Measurements from ENCODE around the gene HOXD8. TPM values are rescaled to one million over a fixed set of nuclear protein-coding genes. Genes with fewer than 3 reads are reported as not detected.

Gene HOXD8
- total RNA-seq, 4 donors from 2014 or later: 7.8 to 23.5 (median 13.4) TPM

DNA sequence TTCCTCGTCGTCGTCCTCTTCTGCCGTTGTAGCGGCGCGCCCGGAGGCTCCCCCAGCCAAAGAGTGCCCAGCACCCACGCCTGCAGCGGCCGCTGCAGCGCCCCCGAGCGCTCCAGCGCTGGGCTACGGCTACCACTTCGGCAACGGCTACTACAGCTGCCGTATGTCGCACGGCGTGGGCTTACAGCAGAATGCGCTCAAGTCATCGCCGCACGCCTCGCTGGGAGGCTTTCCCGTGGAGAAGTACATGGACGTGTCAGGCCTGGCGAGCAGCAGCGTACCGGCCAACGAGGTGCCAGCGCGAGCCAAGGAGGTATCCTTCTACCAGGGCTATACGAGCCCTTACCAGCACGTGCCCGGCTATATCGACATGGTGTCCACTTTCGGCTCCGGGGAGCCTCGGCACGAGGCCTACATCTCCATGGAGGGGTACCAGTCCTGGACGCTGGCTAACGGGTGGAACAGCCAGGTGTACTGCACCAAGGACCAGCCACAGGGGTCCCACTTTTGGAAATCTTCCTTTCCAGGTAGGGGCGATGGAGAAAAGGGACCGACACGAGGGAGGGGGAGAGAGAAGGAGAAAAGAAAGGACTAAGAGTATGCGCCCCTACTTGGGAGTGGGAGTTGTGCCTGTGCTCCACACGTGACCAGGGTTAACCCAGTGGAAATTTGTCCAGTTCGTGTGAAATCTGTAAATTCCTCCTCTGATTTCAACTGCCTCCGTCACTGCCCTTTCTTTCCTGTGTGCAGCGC is 36.2 kb upstream of the HOXD8 start:
- WGBS, 2 donors (ENCODE audit: low coverage in 1 of 2): 17 to 28% methylated on average over 4 to 22 of the region's 53 CpGs

DNA sequence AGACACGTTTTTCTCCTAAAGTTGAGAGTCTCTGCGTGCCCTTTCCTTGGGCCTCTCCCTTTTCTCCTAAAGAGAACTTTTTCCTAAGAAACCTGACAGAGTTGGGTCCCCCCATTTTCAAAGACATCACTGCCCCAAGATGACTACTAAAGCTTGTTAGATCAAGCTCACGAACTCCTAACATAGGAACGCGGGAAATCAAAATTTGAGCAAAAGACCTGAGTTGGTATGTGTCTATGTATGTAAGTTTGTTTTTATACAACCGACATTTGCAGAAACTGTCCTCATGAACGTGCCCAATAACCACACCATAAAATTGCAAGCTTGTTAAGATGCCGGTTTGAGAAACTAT is 35.6 kb upstream of the HOXD8 start:
- H3K4me3 ChIP-seq: no peak overlapping the region
- H3K4me1 ChIP-seq: peaks cover 8 to 41% (median 29%) of the 10 kb centered on the region in 4 donors
- peaks cover 100% of the 10 kb centered on the region for H3K27me3 ChIP-seq
- no peak overlapping the region for H3K27ac ChIP-seq
- in situ Hi-C loops (cut with MboI; ENCODE audit: low pct_ligation_motif_present in 1 of 4, low pct_unique_long_range_greater_than_20kb in 1 of 4, low sequenced_read_pairs in 3 of 4) (loop anchor here in 3 of 4 donors (10.0 to 25.0 kb wide), 4 partner anchors 407 to 732 kb away; no protein-coding TSS in a partner anchor), intact Hi-C loops (cut with DNase I; ENCODE audit: low total_unique reads) (loop anchor here (2.0 kb wide), 1 partner anchor 403 kb away; no protein-coding TSS in a partner anchor)
- WGBS, 2 donors (ENCODE audit: low coverage in 1 of 2): 17 to 18% methylated on average over 8 of the region's 8 CpGs
- TF ChIP-seq POLR2AphosphoS5 (IDR thresholded peaks at IDR 0.05) (no peak), POLR2A (IDR thresholded peaks at IDR 0.05) (no peak), EP300 (IDR thresholded peaks at IDR 0.05; ENCODE audit: low read depth) (no peak)
- TF ChIP-seq, protein P1, sequence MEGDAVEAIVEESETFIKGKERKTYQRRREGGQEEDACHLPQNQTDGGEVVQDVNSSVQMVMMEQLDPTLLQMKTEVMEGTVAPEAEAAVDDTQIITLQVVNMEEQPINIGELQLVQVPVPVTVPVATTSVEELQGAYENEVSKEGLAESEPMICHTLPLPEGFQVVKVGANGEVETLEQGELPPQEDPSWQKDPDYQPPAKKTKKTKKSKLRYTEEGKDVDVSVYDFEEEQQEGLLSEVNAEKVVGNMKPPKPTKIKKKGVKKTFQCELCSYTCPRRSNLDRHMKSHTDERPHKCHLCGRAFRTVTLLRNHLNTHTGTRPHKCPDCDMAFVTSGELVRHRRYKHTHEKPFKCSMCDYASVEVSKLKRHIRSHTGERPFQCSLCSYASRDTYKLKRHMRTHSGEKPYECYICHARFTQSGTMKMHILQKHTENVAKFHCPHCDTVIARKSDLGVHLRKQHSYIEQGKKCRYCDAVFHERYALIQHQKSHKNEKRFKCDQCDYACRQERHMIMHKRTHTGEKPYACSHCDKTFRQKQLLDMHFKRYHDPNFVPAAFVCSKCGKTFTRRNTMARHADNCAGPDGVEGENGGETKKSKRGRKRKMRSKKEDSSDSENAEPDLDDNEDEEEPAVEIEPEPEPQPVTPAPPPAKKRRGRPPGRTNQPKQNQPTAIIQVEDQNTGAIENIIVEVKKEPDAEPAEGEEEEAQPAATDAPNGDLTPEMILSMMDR (IDR thresholded peaks at IDR 0.05): no peak
- no peak for DNase-seq
- H3K9me3 ChIP-seq: no peaks in the 10 kb centered on the region
- no peaks in the 10 kb centered on the region for H3K36me3 ChIP-seq

More for the DNA sequence above, 36.2 kb upstream of the HOXD8 start:
- in situ Hi-C loops (cut with MboI; ENCODE audit: low pct_ligation_motif_present in 1 of 4, low pct_unique_long_range_greater_than_20kb in 1 of 4, low sequenced_read_pairs in 3 of 4) (loop anchor here in 3 of 4 donors (10.0 to 25.0 kb wide), 4 partner anchors 406 to 731 kb away; no protein-coding TSS in a partner anchor), intact Hi-C loops (cut with DNase I; ENCODE audit: low total_unique reads) (no loop called here)
- peak overlapping the region in 3 of 4 donors; percentile 9 to 52 (median 38) for H3K4me3 ChIP-seq
- H3K27me3 ChIP-seq: peaks cover 100% of the 10 kb centered on the region
- no peaks in the 10 kb centered on the region for H3K9me3 ChIP-seq
- no peaks in the 10 kb centered on the region for H3K36me3 ChIP-seq
- DNase-seq: no peak
- no peak overlapping the region for H3K27ac ChIP-seq
- TF ChIP-seq EP300 (IDR thresholded peaks at IDR 0.05; ENCODE audit: low read depth): no peak
- H3K4me1 ChIP-seq: peaks cover 8 to 42% (median 30%) of the 10 kb centered on the region in 4 donors

DNA sequence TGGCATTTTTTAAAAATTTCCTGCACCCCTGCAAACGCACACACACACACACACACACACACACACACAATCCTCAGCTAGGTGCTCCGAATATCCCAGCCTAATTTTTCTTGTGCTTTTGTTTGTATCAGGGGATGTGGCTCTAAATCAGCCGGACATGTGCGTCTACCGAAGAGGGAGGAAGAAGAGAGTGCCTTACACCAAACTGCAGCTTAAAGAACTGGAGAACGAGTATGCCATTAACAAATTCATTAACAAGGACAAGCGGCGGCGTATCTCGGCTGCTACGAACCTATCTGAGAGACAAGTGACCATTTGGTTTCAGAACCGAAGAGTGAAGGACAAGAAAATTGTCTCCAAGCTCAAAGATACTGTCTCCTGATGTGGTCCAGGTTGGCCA is 35.2 kb upstream of the HOXD8 start:
- TF ChIP-seq EP300 (IDR thresholded peaks at IDR 0.05; ENCODE audit: low read depth) (no peak), POLR2AphosphoS5 (IDR thresholded peaks at IDR 0.05) (no peak), POLR2A (IDR thresholded peaks at IDR 0.05) (no peak)
- TF ChIP-seq, protein P1 (IDR thresholded peaks at IDR 0.05): no peak
- Histone ChIP-seq H3K36me3 (no peaks in the 10 kb centered on the region), H3K27me3 (peaks cover 100% of the 10 kb centered on the region), H3K9me3 (no peaks in the 10 kb centered on the region), H3K27ac (no peak overlapping the region), H3K4me3 (no peak overlapping the region), H3K4me1 (peaks cover 8 to 41% (median 29%) of the 10 kb centered on the region in 4 donors)
- WGBS, 2 donors (ENCODE audit: low coverage in 1 of 2): 20% methylated on average over 12 of the region's 12 CpGs; no CpG with 5 or more reads in 1 of the 2 donors
- in situ Hi-C loops (cut with MboI; ENCODE audit: low pct_ligation_motif_present in 1 of 4, low pct_unique_long_range_greater_than_20kb in 1 of 4, low sequenced_read_pairs in 3 of 4) (loop anchor here in 3 of 4 donors (10.0 to 25.0 kb wide), 4 partner anchors 407 to 732 kb away; no protein-coding TSS in a partner anchor), intact Hi-C loops (cut with DNase I; ENCODE audit: low total_unique reads) (loop anchor here (2.0 kb wide), 1 partner anchor 404 kb away; no protein-coding TSS in a partner anchor)
- DNase-seq: no peak

DNA sequence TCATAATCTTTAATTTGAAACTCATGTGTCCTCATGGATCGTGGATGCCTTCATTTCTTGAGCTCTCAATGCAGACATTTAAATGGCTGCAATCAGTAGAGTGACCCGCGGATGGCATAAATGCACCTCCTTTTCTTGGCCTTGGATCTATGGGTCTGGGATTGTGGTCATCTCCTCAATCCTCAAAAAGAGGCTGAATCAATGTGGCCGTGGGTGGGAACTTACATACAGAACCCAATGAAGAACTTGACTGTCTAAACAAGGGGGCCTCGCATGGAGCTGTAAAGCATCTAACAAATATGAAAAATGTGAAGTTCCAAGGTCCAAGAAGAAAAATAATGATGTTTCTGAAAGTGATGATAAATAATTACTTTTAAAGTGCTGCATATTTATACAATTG is 34.1 kb upstream of the HOXD8 start:
- 36 to 49% methylated on average over 3 to 5 of the region's 5 CpGs for WGBS, 2 donors (ENCODE audit: low coverage in 1 of 2)
- no peak overlapping the region for H3K4me3 ChIP-seq
- in situ Hi-C loops (cut with MboI; ENCODE audit: low pct_ligation_motif_present in 1 of 4, low pct_unique_long_range_greater_than_20kb in 1 of 4, low sequenced_read_pairs in 3 of 4) (loop anchor here in 3 of 4 donors (10.0 to 25.0 kb wide), 4 partner anchors 408 to 733 kb away; no protein-coding TSS in a partner anchor), intact Hi-C loops (cut with DNase I; ENCODE audit: low total_unique reads) (loop anchor here (2.0 kb wide), 1 partner anchor 405 kb away; no protein-coding TSS in a partner anchor)
- peaks cover 100% of the 10 kb centered on the region for H3K27me3 ChIP-seq
- TF ChIP-seq POLR2A (IDR thresholded peaks at IDR 0.05) (no peak), EP300 (IDR thresholded peaks at IDR 0.05; ENCODE audit: low read depth) (no peak), POLR2AphosphoS5 (IDR thresholded peaks at IDR 0.05) (no peak)
- TF ChIP-seq, protein P1 (IDR thresholded peaks at IDR 0.05): no peak
- H3K27ac ChIP-seq: no peak overlapping the region
- peaks cover 8 to 41% (median 29%) of the 10 kb centered on the region in 4 donors for H3K4me1 ChIP-seq
- DNase-seq: no peak
- H3K9me3 ChIP-seq: no peaks in the 10 kb centered on the region
- no peaks in the 10 kb centered on the region for H3K36me3 ChIP-seq
